Pancreas (tissue), 10 donors: ENCODE results near the gene COL13A1. TPM values are rescaled to one million over a fixed set of nuclear protein-coding genes. Genes with fewer than 3 reads are reported as not detected.

ENCODE experiments used
- ATAC-seq, 4 donors: fragments of 200-7000 bp; cut with Tn5 transposase; one replicate each; pipeline versions ENCODE4 v1.8.0 to v1.9.1; 2020; ENCODE audit warnings: mild to moderate bottlenecking in 4 of 4, moderate library complexity in 4 of 4
- DNase-seq, 6 donors: peaks; one replicate each; pipeline ENCODE4 v3.0.0-alpha.2; 2020
- FAIRE-seq: peaks from 2 replicates; lab custom pipeline; 2012; peaks lifted over from hg19 to GRCh38; lab: Jason Lieb, UNC
- H3K27ac ChIP-seq, 4 donors: fragments of 200-600 bp; sonication (generic); 1 replicate in 3 of 4; 2 replicates in 1 of 4; pipeline versions ENCODE4 v1.5.0 to v1.8.0; 2020
- H3K27me3 ChIP-seq, 4 donors: fragments of 200-600 bp; one replicate each; pipeline ENCODE4 v1.8.0; 2021
- H3K36me3 ChIP-seq, 3 donors: fragments of 200-600 bp; sonication (generic) in 1 of 3; one replicate each; pipeline versions ENCODE4 v1.5.0 to v1.8.0; 2020 to 2021
- H3K4me1 ChIP-seq, 3 donors: fragments of 200-600 bp; one replicate each; pipeline ENCODE4 v1.8.0; 2021
- H3K4me3 ChIP-seq, 4 donors: fragments of 200-600 bp; sonication (generic) in 2 of 4; one replicate each; pipeline versions ENCODE4 v1.5.0 to v1.8.0; 2020 to 2021
- H3K9me3 ChIP-seq, 4 donors: fragments of 200-600 bp; one replicate each; pipeline ENCODE4 v1.8.0; 2021
- WGBS, 2 donors: extraction: QIAGEN DNeasy Blood & Tissue Kit; methylation state at CpG; one replicate each; pipeline ENCODE4 v1.1.7; 2013; 5-methylcytosine and 5-hydroxymethylcytosine counted together
- intact Hi-C, 3 donors: fragments of 100-400 bp; cut with DNase I; formaldehyde crosslinking; loops; one replicate each; pipeline versions ENCODE4 v1.11.1 to v1.14.2; 2022
- polyA plus RNA-seq, 2 donors: library from polyadenylated mRNA; stranded (reverse); fragments of 200-250 nt; gene quantifications; one replicate each; pipeline ENCODE4 v1.2.3, GENCODE V29; 2013
- total RNA-seq, 6 donors: library from RNA; stranded (reverse); fragmentation: NEBNext Ultra II Directional in 4 of 6; extraction: Animal tissue kit (Norgen Biotek cat#: 25700) in 4 of 6; gene quantifications; one replicate each; pipeline versions ENCODE4 v1.2.1 to v1.2.4, GENCODE V29; 2021 to 2023
- TF ChIP-seq, protein P1 (sequence below), 4 donors: fragments of 200-600 bp; sonication (generic) in 3 of 4; IDR thresholded peaks; one replicate each; pipeline versions ENCODE4 v1.5.0 to v1.8.0; 2021; ENCODE audit warnings: antibody characterized with exemption in 4 of 4
- donor health status: healthy with polysubstance abuse.
- donor health status: DM: no; HTN: no; CAD: no; lungs with moderate emphysema.
- donor health status: DM: no; HTN: no; CAD: no.
- donor health status: control.
- donor health status: control.
- donor health status: Bipolar disorder and iron deficiency.
- donor health status: DM: yes; HTN: yes; CAD: no.
- donor health status: DM: no; HTN: no; CAD: no.
- donor health status: DM: no; HTN: no; CAD: no.
- donor health status: DM: yes; HTN: yes; CAD: no.

The COL13A1 gene
- total and polyA plus RNA-seq, 8 donors: 0.35 to 11.7 (median 0.92) TPM

DNA sequence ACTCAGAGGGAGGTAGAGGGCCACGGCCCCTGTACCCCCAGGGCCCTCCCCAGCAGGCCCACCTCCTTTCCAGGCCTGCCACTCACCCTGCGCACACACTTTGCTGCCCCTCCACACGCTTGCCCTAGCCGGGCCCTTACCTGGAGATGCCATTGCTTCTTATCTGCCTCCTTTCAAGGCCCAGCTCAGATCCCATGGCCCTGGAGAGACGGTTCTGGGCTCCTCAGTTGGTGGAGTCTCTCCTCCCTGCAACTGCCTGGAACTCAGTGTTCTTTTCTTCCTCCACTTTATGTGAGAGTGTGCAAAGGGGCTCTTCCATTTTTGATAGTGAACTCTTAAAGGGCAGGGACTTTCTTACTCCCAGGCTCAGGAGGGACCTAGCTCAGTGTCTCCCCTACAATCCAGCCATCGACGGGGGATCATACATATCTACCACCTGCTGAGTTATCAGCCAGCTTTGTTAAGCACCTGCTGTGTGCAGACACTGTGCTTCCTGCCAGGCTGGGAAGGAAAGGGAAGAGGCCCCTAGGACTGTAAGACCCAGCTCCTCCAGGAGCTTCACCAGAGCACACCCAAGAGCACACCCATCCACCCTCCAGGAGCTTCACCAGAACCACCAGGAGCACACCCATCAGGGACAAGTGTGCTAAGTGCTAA is 161.6 kb downstream of the COL13A1 start:
- ATAC-seq: no peak

DNA sequence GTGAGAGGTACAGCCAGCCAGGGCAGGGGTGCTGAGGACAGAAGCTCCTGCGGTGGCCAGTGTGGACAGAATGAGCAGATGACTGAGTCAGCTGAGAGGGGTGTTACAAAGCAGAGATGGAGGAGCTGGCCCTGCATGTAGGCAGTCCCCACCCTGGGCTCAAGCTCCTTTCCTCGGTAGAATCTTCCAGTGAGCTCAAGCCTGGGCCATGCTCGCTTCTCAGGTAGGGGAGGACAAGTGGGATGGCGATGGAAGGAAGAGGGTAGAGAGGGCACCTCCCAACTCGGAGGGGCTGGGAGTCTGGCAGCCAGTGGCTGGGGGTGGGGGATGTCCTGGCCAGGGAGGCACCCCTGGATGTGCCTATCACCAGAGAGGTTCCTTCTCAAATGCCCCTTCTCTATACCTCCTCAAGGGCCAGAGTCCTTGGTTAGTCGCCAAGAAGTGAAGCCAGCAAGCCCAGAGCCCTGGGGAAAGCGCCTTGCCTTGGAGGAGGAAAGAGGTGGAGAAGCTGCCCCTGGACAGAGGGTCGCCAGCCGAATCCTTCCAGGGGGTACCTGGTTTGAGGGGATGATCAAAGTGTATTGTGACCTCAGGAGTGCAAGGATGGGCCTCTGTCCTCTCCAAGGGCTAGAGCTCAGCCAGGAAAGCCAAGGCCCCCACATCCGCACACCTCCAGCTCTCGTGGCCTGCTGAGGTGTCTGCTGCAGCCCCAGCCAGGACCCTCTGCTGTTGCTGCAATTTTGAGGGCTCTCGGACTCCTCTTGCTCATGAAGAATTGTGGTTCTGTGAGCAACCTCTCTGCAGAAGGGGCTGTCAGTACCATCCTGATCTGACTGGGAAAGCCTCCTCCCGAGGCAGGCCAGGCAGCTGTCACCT is 162.4 kb downstream of the COL13A1 start:
- peak in 1 of 6 donors; percentile 2 for DNase-seq
- H3K36me3 ChIP-seq: no peaks in the 10 kb centered on the region
- no peak for ATAC-seq
- no peaks in the 10 kb centered on the region for H3K9me3 ChIP-seq
- TF ChIP-seq, protein P1, sequence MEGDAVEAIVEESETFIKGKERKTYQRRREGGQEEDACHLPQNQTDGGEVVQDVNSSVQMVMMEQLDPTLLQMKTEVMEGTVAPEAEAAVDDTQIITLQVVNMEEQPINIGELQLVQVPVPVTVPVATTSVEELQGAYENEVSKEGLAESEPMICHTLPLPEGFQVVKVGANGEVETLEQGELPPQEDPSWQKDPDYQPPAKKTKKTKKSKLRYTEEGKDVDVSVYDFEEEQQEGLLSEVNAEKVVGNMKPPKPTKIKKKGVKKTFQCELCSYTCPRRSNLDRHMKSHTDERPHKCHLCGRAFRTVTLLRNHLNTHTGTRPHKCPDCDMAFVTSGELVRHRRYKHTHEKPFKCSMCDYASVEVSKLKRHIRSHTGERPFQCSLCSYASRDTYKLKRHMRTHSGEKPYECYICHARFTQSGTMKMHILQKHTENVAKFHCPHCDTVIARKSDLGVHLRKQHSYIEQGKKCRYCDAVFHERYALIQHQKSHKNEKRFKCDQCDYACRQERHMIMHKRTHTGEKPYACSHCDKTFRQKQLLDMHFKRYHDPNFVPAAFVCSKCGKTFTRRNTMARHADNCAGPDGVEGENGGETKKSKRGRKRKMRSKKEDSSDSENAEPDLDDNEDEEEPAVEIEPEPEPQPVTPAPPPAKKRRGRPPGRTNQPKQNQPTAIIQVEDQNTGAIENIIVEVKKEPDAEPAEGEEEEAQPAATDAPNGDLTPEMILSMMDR (IDR thresholded peaks at IDR 0.05): no peak
- intact Hi-C loops: no loop called here
- H3K4me3 ChIP-seq: no peak overlapping the region
- no peak for FAIRE-seq
- no peak overlapping the region for H3K27ac ChIP-seq
- 73 to 82% methylated on average over 13 of the region's 13 CpGs for WGBS, 2 donors
- no peaks in the 10 kb centered on the region for H3K27me3 ChIP-seq
- peaks cover 0 to 4% (median 0%) of the 10 kb centered on the region in 3 donors for H3K4me1 ChIP-seq

More for the DNA sequence above, 161.6 kb downstream of the COL13A1 start:
- no peak for FAIRE-seq
- Histone ChIP-seq H3K4me1 (peaks cover 0 to 4% (median 0%) of the 10 kb centered on the region in 3 donors), H3K9me3 (no peaks in the 10 kb centered on the region), H3K27ac (no peak overlapping the region), H3K36me3 (no peaks in the 10 kb centered on the region), H3K27me3 (no peaks in the 10 kb centered on the region), H3K4me3 (no peak overlapping the region)
- intact Hi-C loops: no loop called here
- peak in 1 of 6 donors; percentile 2 for DNase-seq
- WGBS, 2 donors: 72 to 73% methylated on average over 7 of the region's 7 CpGs
- TF ChIP-seq, protein P1 (IDR thresholded peaks at IDR 0.05): no peak

DNA sequence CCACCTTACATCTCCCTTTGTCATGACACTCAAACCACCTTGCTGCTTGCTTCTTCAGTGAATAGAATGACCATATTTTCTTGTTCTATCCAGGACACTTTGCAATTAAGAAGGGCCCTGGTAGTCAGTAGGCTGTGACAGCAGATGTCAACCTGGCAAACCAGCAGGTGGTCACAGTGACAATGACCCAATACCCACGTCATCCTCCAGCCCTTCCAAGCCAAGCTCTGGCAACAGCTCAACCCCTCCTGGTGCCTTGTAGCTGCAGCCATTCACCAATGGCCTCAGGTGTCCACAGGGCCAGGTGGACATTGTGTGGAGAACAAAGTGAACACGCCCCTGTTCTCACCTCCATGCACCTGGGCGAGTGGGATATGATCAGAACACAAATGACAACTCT is 163.4 kb downstream of the COL13A1 start:
- no peaks in the 10 kb centered on the region for H3K27me3 ChIP-seq
- no peak overlapping the region for H3K4me3 ChIP-seq
- peak in 1 of 6 donors; percentile 2 for DNase-seq
- ATAC-seq: no peak
- TF ChIP-seq, protein P1 (IDR thresholded peaks at IDR 0.05): no peak
- WGBS, 2 donors: 65 to 72% methylated on average over 3 of the region's 3 CpGs
- H3K27ac ChIP-seq: no peak overlapping the region
- H3K36me3 ChIP-seq: no peaks in the 10 kb centered on the region
- H3K9me3 ChIP-seq: no peaks in the 10 kb centered on the region
- peaks cover 0 to 4% (median 0%) of the 10 kb centered on the region in 3 donors for H3K4me1 ChIP-seq
- FAIRE-seq: no peak
- intact Hi-C loops: no loop called here

DNA sequence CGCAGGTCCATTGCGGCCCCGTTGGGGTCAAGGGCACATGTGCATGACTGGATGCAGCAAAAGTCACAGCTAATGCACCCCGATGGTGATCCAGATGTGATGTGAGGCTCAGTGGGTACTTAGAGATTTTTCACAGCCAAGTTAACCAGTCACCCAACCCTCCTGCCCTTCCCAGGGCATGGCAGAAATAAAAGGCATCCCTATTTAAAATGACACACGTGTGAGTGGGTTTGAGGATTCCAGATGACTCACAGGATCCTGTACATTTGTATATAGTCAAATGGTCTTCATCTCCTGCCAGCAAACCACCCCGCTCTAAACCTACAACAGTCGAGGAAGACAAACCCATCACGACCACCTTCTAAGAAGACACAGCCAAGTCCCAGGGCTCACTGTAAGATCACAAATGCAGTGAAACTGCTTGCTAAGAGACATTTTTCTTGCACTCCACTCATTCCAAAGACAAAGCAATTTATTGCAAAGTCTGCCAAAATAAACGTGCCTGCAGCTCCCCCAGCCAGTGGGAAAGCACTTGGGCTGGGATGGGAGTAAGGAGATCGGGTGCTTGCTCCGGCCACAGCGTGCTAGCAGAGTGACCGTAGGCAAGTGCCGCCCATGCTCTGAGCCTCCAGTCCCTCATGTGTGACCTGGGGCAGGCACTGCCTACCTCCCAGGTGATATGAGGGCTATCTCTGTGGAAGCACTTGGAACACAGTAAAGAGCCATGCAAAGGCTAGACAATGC is 164.4 kb downstream of the COL13A1 start:
- no peak for FAIRE-seq
- Histone ChIP-seq H3K36me3 (no peaks in the 10 kb centered on the region), H3K9me3 (no peaks in the 10 kb centered on the region), H3K4me3 (no peak overlapping the region), H3K27ac (no peak overlapping the region), H3K4me1 (no peaks in the 10 kb centered on the region), H3K27me3 (no peaks in the 10 kb centered on the region)
- TF ChIP-seq, protein P1 (IDR thresholded peaks at IDR 0.05): no peak
- intact Hi-C loops: no loop called here
- DNase-seq: peak in 1 of 6 donors; percentile 1
- 57 to 68% methylated on average over 14 of the region's 14 CpGs for WGBS, 2 donors
- ATAC-seq: no peak
